GM23338 (cell line): Measurements from ENCODE around the gene PFKP. TPM values are rescaled to one million over a fixed set of nuclear protein-coding genes. Genes with fewer than 3 reads are reported as not detected.

Experiments used
- ATAC-seq: fragments of 200-7000 bp; cut with Tn5 transposase; 3 replicates; pipeline ENCODE4 v1.9.1; 2020
- DNase-seq: peaks from one replicate; pipeline ENCODE4 v3.0.0-alpha.2; 2015; ENCODE audit warnings: low spot score
- H2AFZ ChIP-seq: fragments of 200-600 bp; sonication (generic); 2 replicates; pipeline ENCODE4 v1.8.0; 2016; ENCODE audit warnings: antibody characterized with exemption, mild to moderate bottlenecking, moderate library complexity
- H3F3A ChIP-seq: fragments of 200-600 bp; sonication (generic); replicated peaks from 2 replicates; pipeline ENCODE4 v1.8.0; 2017; ENCODE audit warnings: antibody characterized with exemption, mixed run types, low read depth
- H3K27ac ChIP-seq: fragments of 200-600 bp; sonication (generic); 2 replicates; pipeline ENCODE4 v1.6.1; 2016; ENCODE audit warnings: low read depth
- H3K27me3 ChIP-seq: fragments of 200-600 bp; sonication (generic); 2 replicates; pipeline ENCODE4 v1.8.0; 2016; ENCODE audit warnings: mild to moderate bottlenecking, mixed run types, moderate library complexity; ENCODE audit not compliant: insufficient read depth
- H3K36me3 ChIP-seq: fragments of 200-600 bp; sonication (generic); 2 replicates; pipeline ENCODE4 v1.8.0; 2016; ENCODE audit warnings: mild to moderate bottlenecking; ENCODE audit not compliant: insufficient read depth
- H3K4me1 ChIP-seq: fragments of 200-600 bp; sonication (generic); 2 replicates; pipeline ENCODE4 v1.8.0; 2016; ENCODE audit warnings: mild to moderate bottlenecking, moderate library complexity; ENCODE audit not compliant: insufficient read depth
- H3K4me2 ChIP-seq: fragments of 200-600 bp; sonication (generic); 2 replicates; pipeline ENCODE4 v1.7.1; 2017; ENCODE audit warnings: mixed run types
- H3K4me3 ChIP-seq: fragments of 200-600 bp; sonication (generic); 2 replicates; pipeline ENCODE4 v1.6.1; 2016; ENCODE audit warnings: mixed run types
- H3K79me2 ChIP-seq: fragments of 200-600 bp; sonication (generic); replicated peaks from 2 replicates; pipeline ENCODE4 v1.8.0; 2017; ENCODE audit warnings: mild to moderate bottlenecking; ENCODE audit not compliant: insufficient read depth
- H3K9me2 ChIP-seq: fragments of 200-600 bp; sonication (generic); 2 replicates; pipeline ENCODE4 v1.8.0; 2017; ENCODE audit not compliant: insufficient read depth
- H4K20me1 ChIP-seq: fragments of 200-600 bp; sonication (generic); replicated peaks from 2 replicates; pipeline ENCODE4 v1.8.0; 2017; ENCODE audit warnings: mild to moderate bottlenecking; ENCODE audit not compliant: insufficient read depth
- H3K27ac Mint-ChIP-seq: 2 replicates; pipeline ENCODE4 v1.8.0; 2020; ENCODE audit warnings: inconsistent platforms, mild to moderate bottlenecking, moderate library complexity, mixed read lengths
- H3K27me3 Mint-ChIP-seq: 3 replicates; pipeline ENCODE4 v1.8.0; 2022; ENCODE audit warnings: low read depth, mild to moderate bottlenecking, moderate library complexity, mixed read lengths, inconsistent platforms; ENCODE audit not compliant: insufficient read depth, poor library complexity
- H3K36me3 Mint-ChIP-seq: 3 replicates; pipeline ENCODE4 v1.8.0; 2021; ENCODE audit warnings: low read depth, mild to moderate bottlenecking, inconsistent platforms, moderate library complexity, mixed read lengths
- H3K4me1 Mint-ChIP-seq: 3 replicates; pipeline ENCODE4 v1.8.0; 2020; ENCODE audit warnings: mild to moderate bottlenecking, inconsistent platforms, mixed read lengths
- H3K4me3 Mint-ChIP-seq: 3 replicates; pipeline ENCODE4 v1.8.0; 2021; ENCODE audit warnings: moderate library complexity, mild to moderate bottlenecking, inconsistent platforms, mixed read lengths
- H3K9me3 Mint-ChIP-seq: 3 replicates; pipeline ENCODE4 v1.8.0; 2020; ENCODE audit warnings: moderate library complexity, mild to moderate bottlenecking, inconsistent platforms, mixed read lengths
- CREB1 ChIP-seq: fragments of 250-450 bp; sonication (Bioruptor Pico); IDR thresholded peaks from 2 replicates; pipeline ENCODE4 v1.5.0; 2020; ENCODE audit warnings: low read depth, mild to moderate bottlenecking, moderate library complexity
- ETS1 ChIP-seq: IDR thresholded peaks from 2 replicates; pipeline ENCODE4 v1.6.1; 2016; ENCODE audit warnings: antibody characterized with exemption
- EZH2 ChIP-seq: fragments of 200-600 bp; sonication (generic); IDR thresholded peaks from one replicate; pipeline ENCODE4 v1.8.0; 2017; ENCODE audit warnings: antibody characterized with exemption, mild to moderate bottlenecking, low read depth; ENCODE audit not compliant: unreplicated experiment
- EZH2phosphoT487 ChIP-seq: fragments of 200-600 bp; sonication (generic); IDR thresholded peaks from one replicate; pipeline ENCODE4 v1.8.1; 2018; ENCODE audit warnings: antibody characterized with exemption; ENCODE audit not compliant: unreplicated experiment
- JUNB ChIP-seq: IDR thresholded peaks from one replicate; pipeline ENCODE4 v1.6.1; 2016; ENCODE audit warnings: antibody characterized with exemption; ENCODE audit not compliant: unreplicated experiment
- NANOG ChIP-seq: IDR thresholded peaks from 2 replicates; pipeline ENCODE4 v1.6.1; 2016; ENCODE audit warnings: antibody characterized with exemption, borderline replicate concordance
- POLR2AphosphoS5 ChIP-seq: IDR thresholded peaks from 2 replicates; pipeline ENCODE4 v1.6.1; 2016; ENCODE audit warnings: antibody characterized with exemption, low read depth
- REST ChIP-seq: IDR thresholded peaks from one replicate; pipeline ENCODE4 v1.6.1; 2018; ENCODE audit warnings: antibody characterized with exemption; ENCODE audit not compliant: unreplicated experiment
- STAT1 ChIP-seq: IDR thresholded peaks from one replicate; pipeline ENCODE4 v1.6.1; 2016; ENCODE audit warnings: antibody characterized with exemption; ENCODE audit not compliant: unreplicated experiment
- ZNF114 ChIP-seq: fragments of 250-450 bp; sonication (Bioruptor Pico); IDR thresholded peaks from 2 replicates; pipeline ENCODE4 v1.5.0; 2020; ENCODE audit warnings: mild to moderate bottlenecking, moderate library complexity
- ZNF331 ChIP-seq: fragments of 250-450 bp; sonication (Bioruptor Pico); IDR thresholded peaks from 2 replicates; pipeline ENCODE4 v1.5.0; 2020; ENCODE audit warnings: low read depth, mild to moderate bottlenecking, moderate library complexity
- ZNF462 ChIP-seq: fragments of 250-450 bp; sonication (Bioruptor Pico); IDR thresholded peaks from 2 replicates; pipeline ENCODE4 v1.5.0; 2020; ENCODE audit warnings: mild to moderate bottlenecking, moderate library complexity
- polyA plus RNA-seq: library from polyadenylated mRNA; unstranded; fragments of >200 nt; fragmentation: Nextera tagmentation; extraction: Ambion mirVana; gene quantifications from 2 replicates; pipeline ENCODE4 v1.2.1, GENCODE V29; 2016
- total RNA-seq: library from RNA; depleted of rRNA; stranded (reverse); fragments of >200 nt; shearing (Covaris generic); gene quantifications from 2 replicates; pipeline ENCODE4 v1.2.3, GENCODE V29; 2014
- TF ChIP-seq, protein P1 (sequence below), 2 experiments: fragments of 200-600 bp in 1 of 2; sonication (generic) in 1 of 2; conservative IDR thresholded peaks; 2 replicates each; pipeline versions ENCODE4 v1.5.1 to v1.6.1; 2016 to 2017; ENCODE audit warnings: antibody characterized with exemption in 2 of 2, low read depth in 2 of 2, mild to moderate bottlenecking in 2 of 2, moderate library complexity in 1 of 2

The PFKP gene
- total and polyA plus RNA-seq, 2 experiments from 2014 or later: 56.3 to 120 TPM

DNA sequence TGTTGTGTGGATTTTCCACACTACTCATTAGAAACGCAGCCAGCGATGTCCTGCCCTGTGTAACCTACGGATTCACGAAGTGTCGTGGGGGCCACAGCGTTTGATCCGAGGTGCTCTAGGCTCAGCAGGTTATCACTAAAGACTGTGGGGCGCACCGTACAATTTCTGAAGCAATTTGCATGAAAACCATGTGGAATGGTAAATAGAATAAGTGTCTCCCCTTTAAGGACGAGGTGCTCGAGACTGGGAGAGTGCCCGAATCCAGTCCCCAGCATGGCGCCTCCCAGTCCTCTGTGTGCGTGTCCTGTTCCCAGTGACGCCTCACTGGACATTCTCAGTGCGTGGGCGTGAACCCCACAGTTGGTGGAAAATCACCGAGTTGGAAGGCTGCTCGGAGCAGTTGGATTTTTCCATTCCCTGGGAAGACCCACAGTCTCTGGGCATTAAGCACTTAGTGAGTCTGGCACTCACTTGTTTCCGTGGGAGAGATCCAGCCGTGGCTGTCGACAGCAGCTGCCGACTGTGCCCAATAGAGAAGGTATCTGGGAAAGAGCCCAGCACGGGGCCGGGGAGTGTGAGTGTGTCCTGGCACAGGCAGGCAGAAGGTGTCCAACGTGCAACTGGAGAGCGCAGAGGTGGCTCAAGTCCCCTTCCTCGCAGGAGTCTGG, 37.0 kb downstream of the PFKP start (continued):
- TF ChIP-seq ZNF462 (CRISPR knock-in tag): no peak

- H4K20me1 ChIP-seq: peaks cover 18% of the 10 kb centered on the region
- no peak overlapping the region for H2AFZ ChIP-seq
- DNase-seq (no peak), ATAC-seq (no peak)
- H3K4me3 Mint-ChIP-seq: no peak overlapping the region
- no peak overlapping the region for H3K27ac ChIP-seq
- peaks cover 4% of the 10 kb centered on the region for H3K4me1 Mint-ChIP-seq
- peaks cover 82% of the 10 kb centered on the region for H3K36me3 Mint-ChIP-seq
- no peak overlapping the region for H3K4me3 ChIP-seq
- H3F3A ChIP-seq: no peaks in the 10 kb centered on the region
- no peaks in the 10 kb centered on the region for H3K27me3 ChIP-seq
- no peak overlapping the region for H3K27ac Mint-ChIP-seq
- no peaks in the 10 kb centered on the region for H3K4me1 ChIP-seq
- no peaks in the 10 kb centered on the region for H3K9me2 ChIP-seq
- peaks cover 8% of the 10 kb centered on the region for H3K27me3 Mint-ChIP-seq
- no peaks in the 10 kb centered on the region; the same call in 2 of the 3 replicates for H3K9me3 Mint-ChIP-seq
- H3K4me2 ChIP-seq: no peak overlapping the region
- H3K79me2 ChIP-seq: peaks cover 6% of the 10 kb centered on the region
- peaks cover 5% of the 10 kb centered on the region; the same call in 1 of the 2 replicates for H3K36me3 ChIP-seq
- TF ChIP-seq EZH2 (no peak), CREB1 (no peak), NANOG (no peak), REST (no peak), ZNF114 (CRISPR knock-in tag) (no peak), JUNB (no peak), ETS1 (no peak), ZNF331 (CRISPR knock-in tag) (no peak), EZH2phosphoT487 (no peak), POLR2AphosphoS5 (no peak), STAT1 (no peak)
- TF ChIP-seq, protein P1, sequence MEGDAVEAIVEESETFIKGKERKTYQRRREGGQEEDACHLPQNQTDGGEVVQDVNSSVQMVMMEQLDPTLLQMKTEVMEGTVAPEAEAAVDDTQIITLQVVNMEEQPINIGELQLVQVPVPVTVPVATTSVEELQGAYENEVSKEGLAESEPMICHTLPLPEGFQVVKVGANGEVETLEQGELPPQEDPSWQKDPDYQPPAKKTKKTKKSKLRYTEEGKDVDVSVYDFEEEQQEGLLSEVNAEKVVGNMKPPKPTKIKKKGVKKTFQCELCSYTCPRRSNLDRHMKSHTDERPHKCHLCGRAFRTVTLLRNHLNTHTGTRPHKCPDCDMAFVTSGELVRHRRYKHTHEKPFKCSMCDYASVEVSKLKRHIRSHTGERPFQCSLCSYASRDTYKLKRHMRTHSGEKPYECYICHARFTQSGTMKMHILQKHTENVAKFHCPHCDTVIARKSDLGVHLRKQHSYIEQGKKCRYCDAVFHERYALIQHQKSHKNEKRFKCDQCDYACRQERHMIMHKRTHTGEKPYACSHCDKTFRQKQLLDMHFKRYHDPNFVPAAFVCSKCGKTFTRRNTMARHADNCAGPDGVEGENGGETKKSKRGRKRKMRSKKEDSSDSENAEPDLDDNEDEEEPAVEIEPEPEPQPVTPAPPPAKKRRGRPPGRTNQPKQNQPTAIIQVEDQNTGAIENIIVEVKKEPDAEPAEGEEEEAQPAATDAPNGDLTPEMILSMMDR (conservative IDR thresholded peaks at IDR 0.05; ENCODE audit: low read depth in 2 of 2): no peak
Observed at GRCh38 chr10:3105166-3105565, 37.8 kb downstream of the PFKP start.
